Stimulated activated CD8-positive, alpha-beta memory T cell treated with anti-CD3 and anti-CD28 coated beads, Interleukin-7, amount 100 ng/mL, for 48 hours (primary cell): ENCODE data around the gene RNF13.
"Not testable (repeated sequence)": the region's sequence is repeated elsewhere in the genome, so short reads cannot be mapped to it uniquely, and the experiment has no call there.

Experiments
- DNase-seq, 2 donors: peaks; one replicate each; pipeline ENCODE4 v3.0.0-alpha.2; 2020; ENCODE audit warnings: low read depth in 1 of 2; ENCODE audit errors: extremely low read depth in 1 of 2

RNF13 gene

GRCh38 chr3:149943966-149944365 is 131.0 kb downstream of the RNF13 start:
- not testable (repeated sequence) for DNase-seq

GRCh38 chr3:149947231-149947630 is 134.2 kb downstream of the RNF13 start:
- DNase-seq: no peak

- DNase-seq: no peak
These were observed 136.2 kb downstream of the RNF13 start for GRCh38 chr3:149949181-149949580.

- no peak for DNase-seq
These were observed 141.8 kb downstream of the RNF13 start for GRCh38 chr3:149954812-149955211.

GRCh38 chr3:149955449-149955848 is 142.4 kb downstream of the RNF13 start:
- DNase-seq: no peak

- no peak for DNase-seq
These were observed 144.5 kb downstream of the RNF13 start for GRCh38 chr3:149957361-149958125.

GRCh38 chr3:149958171-149958796 is 145.3 kb downstream of the RNF13 start:
- no peak for DNase-seq

GRCh38 chr3:149959443-149959842 is 146.4 kb downstream of the RNF13 start:
- DNase-seq: no peak

GRCh38 chr3:149963485-149963884 is 150.5 kb downstream of the RNF13 start:
- DNase-seq: no peak

GRCh38 chr3:149964291-149964690 is 151.3 kb downstream of the RNF13 start:
- no peak for DNase-seq

- no peak for DNase-seq
These were observed 152.3 kb downstream of the RNF13 start for GRCh38 chr3:149965278-149965677.

GRCh38 chr3:149967086-149967685 is 154.2 kb downstream of the RNF13 start:
- no peak for DNase-seq

GRCh38 chr3:149968216-149968615 is 155.2 kb downstream of the RNF13 start:
- DNase-seq: no peak

GRCh38 chr3:149969110-149969939 is 156.3 kb downstream of the RNF13 start:
- no peak for DNase-seq

GRCh38 chr3:149969940-149970715 is 157.1 kb downstream of the RNF13 start:
- DNase-seq: peak; percentile 35 to 47

GRCh38 chr3:149970716-149971402 is 157.8 kb downstream of the RNF13 start, which contains the start of gene PFN2:
PFN2 (minus strand) TSS chr3:149970895; CDS start chr3:149970856, 39 bp downstream.
- peak; percentile 6 for DNase-seq

- peak; percentile 1 to 11 for DNase-seq
These were observed 158.5 kb downstream of the RNF13 start for GRCh38 chr3:149971403-149972075.

GRCh38 chr3:149975919-149976318 is 162.9 kb downstream of the RNF13 start:
- DNase-seq: no peak

GRCh38 chr3:149977386-149977785 is 164.4 kb downstream of the RNF13 start:
- no peak for DNase-seq
